NCI-H1105 treated with DMSO at 0.1 percent for 48 hours (cell line): ENCODE results near the gene RDH13.
"Not testable (repeated sequence)": the region's sequence is repeated elsewhere in the genome, so short reads cannot be mapped to it uniquely, and the experiment has no call there.

Experiments
- DNase-seq: peaks from one replicate; lab custom pipeline; 2025; lab: John Stamatoyannopoulos, UW

RDH13 gene

DNA sequence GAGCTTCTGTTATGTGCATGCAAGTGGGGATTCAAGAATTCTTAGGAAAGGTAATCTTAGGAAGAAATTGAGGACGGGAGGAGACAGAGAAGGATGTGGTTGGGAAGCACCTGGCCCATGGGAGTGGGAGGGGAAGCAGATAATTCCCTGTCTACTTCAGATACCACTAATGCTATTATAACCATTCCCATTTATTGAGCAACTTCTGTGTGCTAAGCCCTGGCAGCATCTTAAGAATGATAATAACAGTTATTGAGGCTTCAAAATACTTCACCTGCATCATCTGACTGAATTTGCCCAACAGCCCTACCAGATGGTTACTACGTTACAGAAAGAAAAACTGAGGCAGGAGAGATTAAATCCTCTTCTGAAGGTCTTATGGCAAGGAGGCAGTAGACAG, 14.2 kb upstream of the RDH13 start:
- no peak for DNase-seq

DNA sequence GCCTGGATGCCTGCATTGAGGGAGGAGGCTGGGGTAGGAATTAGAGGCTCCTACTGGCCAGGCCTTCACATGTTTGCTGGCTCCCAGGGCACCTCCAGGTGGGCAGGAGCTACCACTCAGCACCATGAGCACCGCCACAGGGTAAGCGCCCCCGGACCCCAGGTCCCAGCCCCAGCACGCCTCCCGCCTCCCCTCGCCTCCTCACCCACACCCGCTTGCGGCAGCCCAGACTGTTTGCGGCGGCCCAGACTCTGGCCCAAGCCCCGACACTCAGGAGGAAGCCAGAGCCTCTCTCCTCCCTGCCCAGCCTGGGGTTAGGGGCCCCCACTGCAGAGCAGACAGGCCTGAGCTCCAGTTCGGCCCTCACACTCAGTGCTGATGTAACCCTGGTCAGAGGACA, 13.4 kb upstream of the RDH13 start:
- no peak for DNase-seq

DNA sequence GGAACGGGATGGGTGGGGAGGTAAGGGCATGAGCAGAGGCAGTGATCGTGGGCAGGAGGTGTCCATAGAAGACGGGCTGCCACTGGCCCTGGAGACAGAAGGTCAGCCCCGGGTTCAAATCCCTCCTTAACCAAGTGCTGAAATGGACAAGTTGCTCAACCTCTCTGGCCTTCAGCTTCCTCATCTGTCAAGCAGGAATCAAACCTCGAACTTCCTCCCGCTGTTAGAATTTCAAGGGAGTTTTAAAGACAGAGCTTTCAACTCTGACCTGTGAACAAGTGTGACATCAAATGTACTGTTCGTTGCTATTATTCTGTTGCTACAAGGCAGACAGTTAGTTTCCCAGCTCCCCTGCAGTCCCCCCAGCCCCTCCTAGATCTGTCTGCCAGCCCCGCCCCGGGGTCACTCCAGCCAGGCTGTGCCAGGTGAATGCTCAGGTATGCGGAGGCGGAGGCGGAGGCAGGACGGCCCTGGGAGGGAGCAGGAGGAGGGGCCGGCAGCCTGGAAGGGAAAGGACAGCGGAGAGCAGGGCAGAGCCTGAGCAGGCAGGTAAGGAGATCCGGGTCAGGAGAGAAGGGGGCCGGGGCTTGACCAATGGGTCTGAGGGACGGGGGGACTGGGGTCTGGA, 12.5 kb upstream of the RDH13 start, which contains the start of gene EPS8L1:
TSS of gene EPS8L1 (plus strand) at position 499 of the 628 bp plus-strand sequence. CDS start 576 bp downstream, outside the sequence.
- DNase-seq, result no peak

DNA sequence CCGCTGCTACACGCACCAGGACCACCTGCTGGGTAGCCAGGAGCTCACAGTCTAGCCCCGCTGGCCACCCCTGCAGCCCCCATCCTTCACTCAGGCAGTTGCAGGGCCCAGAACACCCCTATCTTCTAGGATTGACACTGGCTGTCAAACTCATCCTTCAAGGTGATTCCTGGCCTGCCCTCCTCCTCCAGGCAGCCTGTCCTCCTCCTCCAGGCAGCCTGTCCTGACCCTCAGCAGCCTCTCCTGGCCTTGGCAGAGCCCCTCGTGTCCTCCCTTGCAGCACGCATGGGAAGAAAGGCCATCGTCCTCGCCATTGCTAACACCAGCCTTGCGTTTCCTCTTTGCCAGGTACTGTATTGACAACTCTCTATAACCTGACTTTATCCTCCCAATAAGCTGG, 9.0 kb upstream of the RDH13 start:
- DNase-seq, result no peak

DNA sequence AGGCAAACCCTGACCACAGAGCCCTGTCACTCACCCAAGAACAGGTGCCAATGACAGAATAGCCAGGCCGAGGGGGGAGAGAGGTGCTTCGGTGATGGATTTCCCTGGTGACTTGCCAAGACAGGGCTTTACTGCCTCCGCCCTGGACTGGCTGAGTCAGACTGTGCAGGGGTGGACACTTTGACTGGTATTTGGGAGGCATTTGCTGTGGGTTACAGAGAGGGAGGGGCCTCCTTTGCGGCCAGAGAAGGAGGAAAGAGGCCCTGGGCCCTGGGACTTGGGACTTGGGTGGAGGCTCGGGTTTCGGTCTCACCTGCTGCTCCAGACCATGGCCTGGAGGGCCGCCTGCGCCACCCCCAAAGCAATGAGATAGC, 8.2 kb upstream of the RDH13 start:
- DNase-seq, result no peak

DNA sequence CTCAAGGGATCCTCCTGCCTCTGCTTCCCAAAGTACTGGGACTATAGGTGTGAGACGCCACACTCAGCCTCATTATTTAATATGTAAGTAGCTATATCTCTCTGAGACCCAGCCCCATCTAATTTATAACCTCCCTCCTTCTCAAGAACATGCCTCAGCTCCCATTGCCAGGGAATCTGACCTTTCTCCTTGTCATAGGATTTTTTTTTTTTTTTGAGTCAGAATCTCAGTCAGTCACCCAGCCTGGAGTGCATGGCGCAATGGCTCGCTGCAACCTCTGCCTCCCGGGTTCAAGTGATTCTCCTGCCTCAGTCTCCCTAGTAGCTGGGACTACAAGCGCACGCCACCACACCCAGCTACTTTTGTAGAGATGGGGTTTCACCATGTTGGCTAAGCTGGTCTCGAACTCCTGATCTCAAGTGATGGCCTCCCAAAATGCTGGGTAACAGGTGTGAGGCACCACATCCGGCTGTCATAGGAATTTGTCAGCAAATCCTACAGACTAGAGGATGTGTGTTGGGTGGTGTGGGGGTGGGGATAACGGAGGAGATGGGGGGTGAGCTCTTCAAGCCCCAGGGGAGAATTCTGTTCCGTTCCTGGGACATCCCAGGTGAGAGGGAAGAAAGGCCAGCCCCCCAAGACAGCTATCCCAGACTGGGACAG, 7.6 kb upstream of the RDH13 start:
- no peak for DNase-seq

DNA sequence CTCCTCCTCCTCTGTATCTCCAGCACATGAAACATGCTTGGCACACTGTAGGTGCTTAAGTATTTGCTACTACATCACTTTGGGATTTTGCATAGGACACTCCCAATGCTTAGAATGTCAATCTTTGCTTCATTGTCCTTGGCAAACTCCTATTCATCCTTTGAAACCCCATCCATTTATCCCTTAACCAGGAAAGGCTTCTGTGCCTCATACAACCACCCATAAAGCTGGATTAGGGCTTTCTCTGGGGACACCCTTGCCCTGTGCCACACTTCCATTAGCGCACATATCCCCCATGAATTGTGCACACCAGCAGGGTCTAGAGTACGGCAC, 6.9 kb upstream of the RDH13 start:
- no peak for DNase-seq

DNA sequence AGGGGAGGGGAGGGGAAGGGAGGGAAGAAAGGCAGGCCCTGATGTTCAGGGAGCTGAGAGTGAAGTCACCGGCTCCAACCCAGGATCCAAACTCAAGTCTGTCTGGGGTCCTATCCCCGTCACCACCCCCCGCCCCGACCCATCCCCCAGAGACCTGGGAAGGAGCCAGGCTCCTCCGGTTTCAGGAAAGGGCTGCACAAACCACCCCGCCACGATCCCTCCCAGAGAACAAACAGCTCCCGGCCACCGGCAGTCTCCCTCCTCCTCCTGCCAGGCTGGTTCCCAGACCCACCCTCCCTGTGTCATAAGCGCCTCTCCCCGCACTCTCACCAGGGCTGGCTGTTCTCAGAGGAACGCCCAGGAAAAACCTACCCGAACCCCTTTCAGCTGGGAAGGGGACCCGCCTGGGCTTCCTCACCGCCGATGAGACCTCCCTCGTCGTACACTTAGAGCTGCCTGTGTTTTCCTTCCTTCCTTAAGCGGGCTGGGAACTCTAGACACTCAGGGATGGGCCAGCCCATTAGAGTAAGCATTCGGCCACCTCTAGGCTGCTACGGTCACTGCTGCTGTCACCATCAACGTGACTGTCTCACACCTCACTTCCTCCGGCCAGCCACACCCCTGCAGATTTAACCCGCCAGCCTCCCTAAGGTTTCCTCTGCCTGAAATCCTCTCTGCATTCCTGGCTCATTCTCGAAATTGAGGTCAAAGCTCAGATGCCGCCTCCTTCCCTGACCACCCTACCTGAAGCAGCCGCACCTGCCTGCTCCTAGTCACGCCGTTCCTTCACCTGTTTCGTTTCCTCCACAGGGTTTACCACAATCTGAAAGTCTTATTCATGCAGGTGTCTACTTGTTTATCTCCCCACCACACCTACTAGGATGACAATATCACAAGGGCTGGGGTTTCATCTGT, 6.3 kb upstream of the RDH13 start:
- DNase-seq, result peak; percentile 44

DNA sequence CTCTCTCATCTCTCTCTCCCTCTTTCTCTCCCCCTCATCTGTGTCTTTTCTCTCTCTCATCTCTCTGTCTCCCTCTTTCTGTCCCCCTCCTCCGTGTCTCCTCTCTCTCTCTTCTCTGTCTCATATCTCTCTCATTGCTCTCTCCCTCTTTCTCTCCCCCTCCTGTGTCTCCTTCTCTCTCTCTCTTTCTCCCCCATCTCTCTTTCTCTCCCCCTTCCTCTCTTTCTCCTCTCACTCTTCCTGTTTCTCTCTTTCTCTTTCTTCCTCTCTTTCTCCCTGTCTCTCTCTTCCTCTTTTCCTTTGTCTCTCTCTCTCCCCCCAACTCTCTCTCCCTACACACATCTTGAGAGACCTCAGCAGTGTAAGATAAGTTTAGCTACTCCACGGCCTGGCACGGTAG, 4.9 kb upstream of the RDH13 start:
- DNase-seq, result no peak

DNA sequence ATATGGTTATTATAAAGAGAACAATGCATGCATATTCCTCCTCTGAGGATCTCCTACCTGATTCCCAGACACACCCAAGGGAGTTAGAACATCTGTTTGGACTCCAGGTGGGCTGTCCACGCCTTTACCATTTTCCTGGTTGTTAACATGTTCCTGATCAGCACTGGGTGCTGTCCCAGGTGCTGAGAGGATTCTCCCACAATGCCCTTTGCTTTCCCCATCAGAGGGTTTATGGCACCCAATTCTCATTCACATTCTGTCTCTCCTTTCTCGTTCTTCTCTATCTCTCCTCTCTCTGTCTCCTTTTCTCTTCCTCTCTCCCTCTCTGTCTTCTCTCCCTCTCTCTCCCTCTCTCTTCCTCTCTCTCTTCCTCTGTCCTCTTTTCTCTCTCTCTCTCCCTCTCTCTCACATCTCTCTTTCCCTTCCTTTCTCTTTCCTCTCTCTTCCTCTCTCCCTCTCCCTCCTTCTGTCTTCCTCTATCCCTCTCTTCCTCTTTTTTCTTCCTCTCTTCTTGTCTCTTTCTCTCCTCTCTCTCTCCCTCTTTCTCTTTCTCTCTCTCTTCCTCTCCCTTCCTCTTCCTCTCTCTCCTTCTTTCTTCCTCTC, 3.3 kb upstream of the RDH13 start:
- no peak for DNase-seq

DNA sequence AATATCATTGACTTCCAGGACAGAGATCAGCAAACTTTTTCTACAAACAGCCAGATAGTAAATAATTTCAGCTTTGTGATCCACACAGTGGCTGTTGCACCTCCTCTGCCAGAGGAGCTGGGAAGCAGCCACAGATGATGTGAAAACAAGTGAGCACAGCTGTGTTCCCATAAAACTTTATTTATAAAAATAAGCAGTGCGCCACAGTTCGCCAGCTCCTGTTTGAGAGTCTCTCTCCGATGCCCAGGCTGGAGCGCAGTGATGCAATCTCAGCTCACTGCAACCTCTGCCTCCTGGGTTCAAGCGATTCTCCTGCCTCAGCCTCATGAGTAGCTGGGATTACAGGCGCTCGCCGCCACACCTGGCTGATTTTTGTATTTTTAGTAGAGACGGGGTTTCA, 2.6 kb upstream of the RDH13 start:
- not testable (repeated sequence) for DNase-seq

DNA sequence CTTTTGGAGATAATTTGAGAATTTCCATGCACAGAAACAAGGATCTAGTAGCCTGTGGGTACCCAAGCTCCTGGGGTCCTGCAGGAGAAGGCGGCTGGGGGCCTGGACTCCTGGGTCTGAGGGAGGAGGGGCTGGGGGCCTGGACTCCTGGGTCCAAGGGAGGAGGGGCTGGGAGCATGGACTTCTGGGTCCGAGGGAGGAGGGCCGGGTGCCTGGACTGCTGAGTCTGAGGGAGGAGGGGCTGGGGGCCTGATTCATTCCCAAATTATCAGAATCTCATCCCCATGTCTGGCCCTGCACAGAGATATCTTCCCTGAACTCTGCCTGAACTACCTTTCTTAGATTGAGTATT, 520 bp upstream of the RDH13 start:
- DNase-seq, result no peak

DNA sequence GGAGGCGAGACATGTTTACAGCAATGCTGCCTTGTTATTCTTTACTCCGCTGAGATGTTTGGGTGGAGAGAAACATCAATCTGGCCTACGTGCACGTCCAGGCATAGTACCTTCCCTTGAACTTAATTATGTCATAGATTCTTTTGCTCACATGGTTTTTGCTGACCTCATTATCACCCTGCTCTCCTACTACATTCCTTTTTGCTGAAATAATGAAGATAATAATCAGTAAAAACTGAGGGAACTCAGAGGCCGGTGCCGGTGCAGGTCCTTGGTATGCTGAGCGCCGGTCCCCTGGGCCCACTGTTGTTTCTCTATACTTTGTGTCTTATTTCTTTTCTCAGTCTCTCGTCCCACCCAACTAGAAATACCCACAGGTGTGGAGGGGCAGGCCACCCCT, 2.7 kb downstream of the RDH13 start:
- not testable (repeated sequence) for DNase-seq

DNA sequence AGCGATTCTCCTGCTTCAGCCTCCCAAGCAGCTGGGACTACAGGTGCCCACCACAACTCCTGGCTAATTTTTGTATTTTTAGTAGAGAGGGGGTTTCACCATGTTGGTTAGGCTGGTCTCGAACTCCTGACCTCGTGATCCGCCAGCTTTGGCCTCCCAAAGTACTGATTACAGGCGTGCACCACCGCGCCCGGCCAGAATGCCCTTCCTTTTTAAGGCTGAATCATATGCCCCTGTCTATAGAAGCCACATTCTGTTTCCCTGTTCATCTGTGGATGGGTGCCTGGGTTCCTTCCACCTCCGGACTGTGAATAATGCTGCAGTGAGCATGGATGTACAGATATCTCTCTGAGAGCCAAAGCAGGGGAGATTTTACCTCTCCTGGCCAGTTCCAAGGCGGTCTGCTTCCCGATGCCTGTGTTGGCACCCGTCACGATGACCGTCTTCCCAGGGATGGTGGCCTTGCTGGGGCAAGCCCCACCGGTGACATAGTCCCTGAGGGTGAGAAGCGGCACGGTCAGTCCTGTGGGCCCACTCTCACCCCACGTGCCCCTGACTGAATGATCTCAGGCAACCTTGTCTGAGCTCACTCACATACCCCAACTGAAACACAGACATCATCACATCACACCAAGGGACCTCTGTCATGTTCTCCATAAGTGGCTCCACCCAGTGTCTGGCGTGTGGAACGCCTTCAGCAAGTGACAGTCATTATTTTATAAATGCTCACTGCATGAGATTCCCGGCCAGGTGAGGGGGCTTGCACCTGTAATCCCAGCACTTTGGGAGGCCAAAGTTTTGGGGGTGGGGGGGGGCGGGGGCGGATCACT, 4.0 kb downstream of the RDH13 start:
- no peak for DNase-seq

DNA sequence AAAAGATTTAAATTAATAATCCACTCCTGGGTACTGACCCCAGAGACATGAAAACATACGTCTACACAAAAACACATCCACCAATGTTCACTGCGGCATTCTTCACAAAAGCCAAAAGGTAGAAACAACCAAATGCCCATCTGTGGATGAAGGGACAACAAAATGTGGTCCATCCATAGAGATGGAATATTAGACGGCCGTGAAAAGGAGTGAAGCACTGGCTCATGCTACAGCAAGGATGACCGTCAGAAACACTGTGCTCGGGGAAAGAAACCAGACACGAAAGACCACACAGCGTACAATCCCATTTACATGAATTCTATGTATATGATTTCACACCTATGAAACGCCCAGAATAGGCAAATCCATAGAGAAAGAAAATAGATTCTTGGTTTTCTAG, 6.1 kb downstream of the RDH13 start:
- DNase-seq, result no peak

DNA sequence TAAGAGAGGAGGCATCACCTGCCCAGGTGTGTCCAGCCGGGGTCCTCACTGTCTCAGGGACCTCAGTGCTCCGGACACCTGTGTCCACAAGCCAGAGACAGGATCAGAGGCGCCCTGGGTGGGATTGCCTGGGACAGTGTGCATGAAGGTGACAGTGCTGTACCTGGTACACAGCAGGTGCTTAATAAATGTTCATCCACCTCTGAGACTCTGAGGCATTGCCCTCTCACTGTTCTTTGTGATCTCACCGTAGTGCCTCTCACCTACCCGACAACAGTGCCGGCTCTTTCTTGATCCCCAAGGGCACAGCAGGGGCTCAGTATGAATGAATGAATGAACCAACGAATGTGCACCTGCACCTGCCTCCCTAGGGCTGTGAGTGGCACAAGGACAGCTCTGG, 9.2 kb downstream of the RDH13 start:
- DNase-seq, result no peak

DNA sequence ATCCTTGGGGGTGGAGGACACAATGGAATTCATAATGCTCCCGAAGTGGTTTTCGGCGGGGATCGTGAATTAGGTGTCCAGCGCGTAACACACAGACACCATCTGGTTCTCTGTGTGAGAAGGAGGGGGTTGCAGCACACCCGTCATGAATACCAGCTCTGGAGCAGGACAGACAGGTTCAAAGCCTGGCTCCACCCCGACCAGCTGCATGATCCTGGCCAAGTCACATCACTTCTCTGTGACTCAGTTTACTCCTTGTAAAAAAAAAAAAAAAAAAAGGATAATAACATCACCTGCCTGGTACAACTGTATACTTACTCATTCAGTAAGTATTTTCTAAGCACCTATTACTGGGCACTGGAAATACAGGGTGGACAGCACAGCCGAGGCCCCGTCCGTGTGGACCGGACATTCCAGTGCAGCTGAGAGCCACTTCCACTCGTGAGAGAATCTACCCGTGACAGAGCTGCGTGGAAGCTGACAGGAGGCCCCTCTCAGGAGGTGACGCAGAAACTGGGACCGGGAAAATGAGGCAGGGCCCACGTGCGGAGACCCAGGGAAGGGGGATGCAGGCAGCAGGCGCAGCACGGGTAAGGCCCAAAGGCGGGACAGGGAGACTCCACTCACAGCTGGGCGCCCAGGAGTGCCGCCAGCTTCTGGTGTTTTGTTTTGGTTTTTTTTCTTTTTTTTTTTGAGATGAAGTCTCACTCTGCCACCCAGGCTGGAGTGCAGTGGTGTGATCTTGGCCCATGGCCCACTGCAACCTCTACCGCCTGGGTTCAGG, 12.0 kb downstream of the RDH13 start:
- no peak for DNase-seq

DNA sequence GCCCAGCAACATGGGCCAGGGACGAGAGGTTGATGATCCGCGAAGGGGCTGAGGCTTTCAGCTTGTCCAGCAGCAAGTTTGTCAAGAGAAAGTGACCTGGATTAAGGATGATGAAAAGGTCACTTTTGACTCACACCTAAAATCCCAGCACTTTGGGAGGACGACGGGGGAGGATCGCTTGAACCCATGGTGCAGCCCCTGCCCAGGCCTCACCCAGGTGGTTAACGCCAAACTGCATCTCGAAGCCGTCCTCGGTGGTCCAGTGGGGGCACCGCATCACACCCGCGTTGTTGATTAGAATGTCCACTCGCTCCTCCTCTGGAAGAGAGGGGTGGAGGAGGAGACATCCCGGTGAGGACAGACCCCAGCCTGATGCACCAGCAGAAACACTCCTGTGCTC, 14.5 kb downstream of the RDH13 start:
- DNase-seq, result no peak

DNA sequence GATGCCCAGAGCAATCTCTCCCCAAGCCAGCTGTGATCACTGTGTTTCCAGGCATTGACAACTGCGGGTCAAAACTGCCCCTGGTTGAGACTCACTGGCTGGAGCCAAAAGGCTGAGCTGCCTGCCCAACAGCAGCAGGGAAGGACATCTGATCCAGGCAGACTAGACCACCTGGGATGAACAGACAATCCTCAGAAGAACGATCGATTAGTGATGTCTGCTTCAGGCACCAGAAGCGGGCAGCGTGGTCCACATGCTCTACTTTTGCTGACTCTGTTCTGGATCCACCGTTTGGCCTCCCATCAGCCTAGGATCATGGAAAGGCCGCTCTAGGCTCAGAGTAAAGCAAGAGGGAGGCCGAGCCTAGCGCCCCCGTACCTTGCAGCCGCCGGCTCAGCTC, 15.0 kb downstream of the RDH13 start:
- no peak for DNase-seq

DNA sequence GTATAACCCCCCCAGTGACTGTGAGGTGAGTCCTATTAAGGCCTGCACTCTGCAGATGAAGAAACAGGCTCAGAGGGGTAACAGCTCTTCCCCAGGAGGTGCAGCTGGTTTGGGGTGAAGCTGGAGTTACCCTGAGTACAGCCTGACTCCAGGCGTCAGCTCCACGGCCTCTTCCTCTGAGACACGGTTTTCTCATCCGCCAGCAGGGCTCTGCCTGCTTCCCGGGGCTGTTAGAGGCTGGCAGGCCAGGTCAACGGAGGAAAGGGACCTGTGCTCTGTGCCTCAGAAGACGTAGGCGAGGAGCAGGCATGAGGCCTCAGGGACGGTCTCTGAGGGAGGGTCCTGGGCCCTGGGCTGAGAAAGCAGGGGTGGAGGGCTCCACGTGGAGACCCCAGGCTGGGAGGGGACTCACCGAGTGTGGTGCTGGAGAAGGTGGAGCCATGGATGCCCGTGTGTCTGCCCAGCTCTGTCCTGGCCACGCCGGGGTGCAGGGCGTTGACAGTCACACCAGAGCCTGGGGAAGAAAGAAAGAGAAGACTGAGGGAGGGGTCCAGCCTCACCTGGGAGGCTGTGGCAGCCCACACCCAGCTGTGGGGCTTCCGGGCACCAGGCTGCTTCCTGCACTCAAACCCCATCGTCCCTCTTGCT, 15.8 kb downstream of the RDH13 start:
- no peak for DNase-seq
